ENCODE measurements around the gene YWHAE.

DNA sequence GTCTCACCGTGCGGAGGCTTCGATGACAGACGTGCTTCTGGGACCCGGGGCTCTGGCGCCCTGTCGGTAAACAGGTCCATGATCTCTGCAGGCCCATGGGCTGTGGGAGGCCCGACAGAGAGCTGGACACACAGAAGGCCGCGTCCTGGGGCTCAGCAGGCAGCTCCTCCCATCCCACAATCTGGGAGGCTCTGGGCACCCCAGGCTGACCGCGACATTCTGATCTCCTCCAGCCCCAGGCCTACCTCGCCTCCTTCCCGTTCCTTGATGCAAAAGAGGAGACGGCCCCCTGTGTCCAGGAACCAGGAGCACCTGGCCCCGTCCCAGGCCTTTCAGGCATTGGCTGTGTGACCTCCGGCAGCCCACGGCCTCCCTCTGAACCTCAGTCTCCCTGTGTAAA is 97.3 kb downstream of the YWHAE start:
- TF ChIP-seq, protein P1, sequence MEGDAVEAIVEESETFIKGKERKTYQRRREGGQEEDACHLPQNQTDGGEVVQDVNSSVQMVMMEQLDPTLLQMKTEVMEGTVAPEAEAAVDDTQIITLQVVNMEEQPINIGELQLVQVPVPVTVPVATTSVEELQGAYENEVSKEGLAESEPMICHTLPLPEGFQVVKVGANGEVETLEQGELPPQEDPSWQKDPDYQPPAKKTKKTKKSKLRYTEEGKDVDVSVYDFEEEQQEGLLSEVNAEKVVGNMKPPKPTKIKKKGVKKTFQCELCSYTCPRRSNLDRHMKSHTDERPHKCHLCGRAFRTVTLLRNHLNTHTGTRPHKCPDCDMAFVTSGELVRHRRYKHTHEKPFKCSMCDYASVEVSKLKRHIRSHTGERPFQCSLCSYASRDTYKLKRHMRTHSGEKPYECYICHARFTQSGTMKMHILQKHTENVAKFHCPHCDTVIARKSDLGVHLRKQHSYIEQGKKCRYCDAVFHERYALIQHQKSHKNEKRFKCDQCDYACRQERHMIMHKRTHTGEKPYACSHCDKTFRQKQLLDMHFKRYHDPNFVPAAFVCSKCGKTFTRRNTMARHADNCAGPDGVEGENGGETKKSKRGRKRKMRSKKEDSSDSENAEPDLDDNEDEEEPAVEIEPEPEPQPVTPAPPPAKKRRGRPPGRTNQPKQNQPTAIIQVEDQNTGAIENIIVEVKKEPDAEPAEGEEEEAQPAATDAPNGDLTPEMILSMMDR (IDR thresholded peaks at IDR 0.05), result no peak
- TF ChIP-seq EZH2 (IDR thresholded peaks at IDR 0.05), result no peak

All from neural progenitor cell (in vitro differentiated cells).